Neural crest cell (in vitro differentiated cells): ENCODE data around the gene HBM. TPM values are rescaled to one million over a fixed set of nuclear protein-coding genes. Genes with fewer than 3 reads are reported as not detected.

Experiments
- DNase-seq: peaks from one replicate; pipeline ENCODE4 v3.0.0; 2021; ENCODE audit warnings: low read depth, mixed read lengths, low spot score
- H3K27ac Mint-ChIP-seq: one replicate; pipeline ENCODE4 v1.8.0; 2021; ENCODE audit warnings: mild to moderate bottlenecking, mixed read lengths; ENCODE audit not compliant: unreplicated experiment
- H3K27me3 Mint-ChIP-seq: 2 replicates; pipeline ENCODE4 v1.8.0; 2021; ENCODE audit warnings: low read depth, mild to moderate bottlenecking, mixed read lengths
- H3K36me3 Mint-ChIP-seq: 2 replicates; pipeline ENCODE4 v1.8.0; 2021; ENCODE audit warnings: low read depth, mild to moderate bottlenecking, mixed read lengths
- H3K4me1 Mint-ChIP-seq: 2 replicates; pipeline ENCODE4 v1.8.0; 2021; ENCODE audit warnings: mixed read lengths
- H3K4me3 Mint-ChIP-seq: one replicate; pipeline ENCODE4 v1.8.0; 2021; ENCODE audit warnings: mild to moderate bottlenecking, mixed read lengths
- H3K9me3 Mint-ChIP-seq: 2 replicates; pipeline ENCODE4 v1.8.0; 2021; ENCODE audit warnings: mixed read lengths
- total RNA-seq: library from RNA; stranded (reverse); gene quantifications from 2 replicates; pipeline ENCODE4 v1.2.1, GENCODE V29; 2021
- TF ChIP-seq, protein P1 (sequence below): fragments of 200-600 bp; sonication (generic); conservative IDR thresholded peaks from 2 replicates; pipeline ENCODE4 v1.5.0; 2021; ENCODE audit warnings: antibody characterized with exemption, mild to moderate bottlenecking

HBM gene
- total RNA-seq, 1 donor from 2014 or later, result not detected

- H3K36me3 Mint-ChIP-seq, result peaks cover 5% of the 10 kb centered on the region
- TF ChIP-seq, protein P1, sequence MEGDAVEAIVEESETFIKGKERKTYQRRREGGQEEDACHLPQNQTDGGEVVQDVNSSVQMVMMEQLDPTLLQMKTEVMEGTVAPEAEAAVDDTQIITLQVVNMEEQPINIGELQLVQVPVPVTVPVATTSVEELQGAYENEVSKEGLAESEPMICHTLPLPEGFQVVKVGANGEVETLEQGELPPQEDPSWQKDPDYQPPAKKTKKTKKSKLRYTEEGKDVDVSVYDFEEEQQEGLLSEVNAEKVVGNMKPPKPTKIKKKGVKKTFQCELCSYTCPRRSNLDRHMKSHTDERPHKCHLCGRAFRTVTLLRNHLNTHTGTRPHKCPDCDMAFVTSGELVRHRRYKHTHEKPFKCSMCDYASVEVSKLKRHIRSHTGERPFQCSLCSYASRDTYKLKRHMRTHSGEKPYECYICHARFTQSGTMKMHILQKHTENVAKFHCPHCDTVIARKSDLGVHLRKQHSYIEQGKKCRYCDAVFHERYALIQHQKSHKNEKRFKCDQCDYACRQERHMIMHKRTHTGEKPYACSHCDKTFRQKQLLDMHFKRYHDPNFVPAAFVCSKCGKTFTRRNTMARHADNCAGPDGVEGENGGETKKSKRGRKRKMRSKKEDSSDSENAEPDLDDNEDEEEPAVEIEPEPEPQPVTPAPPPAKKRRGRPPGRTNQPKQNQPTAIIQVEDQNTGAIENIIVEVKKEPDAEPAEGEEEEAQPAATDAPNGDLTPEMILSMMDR, result no peak
- H3K4me1 Mint-ChIP-seq, result peaks cover 6% of the 10 kb centered on the region
- no peaks in the 10 kb centered on the region for H3K9me3 Mint-ChIP-seq
- DNase-seq, result no peak
- H3K4me3 Mint-ChIP-seq, result peak overlapping the region; percentile 74
- no peak overlapping the region for H3K27ac Mint-ChIP-seq
- H3K27me3 Mint-ChIP-seq, result peaks cover 71% of the 10 kb centered on the region
Observed at GRCh38 chr16:177394-177822, 11.6 kb downstream of the HBM start.

DNA sequence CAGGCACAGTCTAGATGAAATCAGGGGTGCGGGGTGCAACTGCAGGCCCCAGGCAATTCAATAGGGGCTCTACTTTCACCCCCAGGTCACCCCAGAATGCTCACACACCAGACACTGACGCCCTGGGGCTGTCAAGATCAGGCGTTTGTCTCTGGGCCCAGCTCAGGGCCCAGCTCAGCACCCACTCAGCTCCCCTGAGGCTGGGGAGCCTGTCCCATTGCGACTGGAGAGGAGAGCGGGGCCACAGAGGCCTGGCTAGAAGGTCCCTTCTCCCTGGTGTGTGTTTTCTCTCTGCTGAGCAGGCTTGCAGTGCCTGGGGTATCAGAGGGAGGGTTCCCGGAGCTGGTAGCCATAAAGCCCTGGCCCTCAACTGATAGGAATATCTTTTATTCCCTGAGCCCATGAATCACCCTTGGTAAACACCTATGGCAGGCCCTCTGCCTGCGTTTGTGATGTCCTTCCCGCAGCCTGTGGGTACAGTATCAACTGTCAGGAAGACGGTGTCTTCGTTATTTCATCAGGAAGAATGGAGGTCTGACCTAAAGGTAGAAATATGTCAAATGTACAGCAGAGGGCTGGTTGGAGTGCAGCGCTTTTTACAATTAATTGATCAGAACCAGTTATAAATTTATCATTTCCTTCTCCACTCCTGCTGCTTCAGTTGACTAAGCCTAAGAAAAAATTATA is 12.3 kb downstream of the HBM start:
- peaks cover 5% of the 10 kb centered on the region for H3K36me3 Mint-ChIP-seq
- TF ChIP-seq, protein P1, result no peak
- peak overlapping the region; percentile 74 for H3K4me3 Mint-ChIP-seq
- no peak overlapping the region for H3K27ac Mint-ChIP-seq
- H3K27me3 Mint-ChIP-seq, result peaks cover 70% of the 10 kb centered on the region
- peaks cover 6% of the 10 kb centered on the region for H3K4me1 Mint-ChIP-seq
- DNase-seq, result no peak
- no peaks in the 10 kb centered on the region for H3K9me3 Mint-ChIP-seq

GRCh38 chr16:178668-179015 is 12.9 kb downstream of the HBM start:
- Mint-ChIP-seq H3K27me3 (peaks cover 65% of the 10 kb centered on the region), H3K4me3 (no peak overlapping the region), H3K4me1 (peaks cover 6% of the 10 kb centered on the region), H3K36me3 (peaks cover 5% of the 10 kb centered on the region), H3K27ac (no peak overlapping the region), H3K9me3 (no peaks in the 10 kb centered on the region)
- DNase-seq, result no peak
- TF ChIP-seq, protein P1, result no peak

GRCh38 chr16:179211-180092 is 13.7 kb downstream of the HBM start:
- H3K4me3 Mint-ChIP-seq, result peak overlapping the region; percentile 56
- H3K9me3 Mint-ChIP-seq, result no peaks in the 10 kb centered on the region
- peaks cover 5% of the 10 kb centered on the region for H3K36me3 Mint-ChIP-seq
- no peak for DNase-seq
- no peak overlapping the region for H3K27ac Mint-ChIP-seq
- H3K27me3 Mint-ChIP-seq, result peaks cover 57% of the 10 kb centered on the region
- H3K4me1 Mint-ChIP-seq, result peaks cover 6% of the 10 kb centered on the region
- TF ChIP-seq, protein P1, result no peak

DNA sequence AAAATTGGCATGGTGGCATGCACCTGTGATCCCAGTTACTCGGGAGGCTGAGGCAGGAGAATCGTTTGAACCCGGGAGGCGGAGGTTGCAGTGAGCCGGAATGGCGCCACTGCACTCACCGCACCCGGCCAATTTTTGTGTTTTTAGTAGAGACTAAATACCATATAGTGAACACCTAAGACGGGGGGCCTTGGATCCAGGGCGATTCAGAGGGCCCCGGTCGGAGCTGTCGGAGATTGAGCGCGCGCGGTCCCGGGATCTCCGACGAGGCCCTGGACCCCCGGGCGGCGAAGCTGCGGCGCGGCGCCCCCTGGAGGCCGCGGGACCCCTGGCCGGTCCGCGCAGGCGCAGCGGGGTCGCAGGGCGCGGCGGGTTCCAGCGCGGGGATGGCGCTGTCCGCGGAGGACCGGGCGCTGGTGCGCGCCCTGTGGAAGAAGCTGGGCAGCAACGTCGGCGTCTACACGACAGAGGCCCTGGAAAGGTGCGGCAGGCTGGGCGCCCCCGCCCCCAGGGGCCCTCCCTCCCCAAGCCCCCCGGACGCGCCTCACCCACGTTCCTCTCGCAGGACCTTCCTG is 14.4 kb downstream of the HBM start, which contains the start of gene HBQ1:
HBQ1 (plus strand) TSS at position 359 of the 575 bp plus-strand sequence; CDS start at position 387, 28 bp downstream.
- Mint-ChIP-seq H3K4me3 (peak within 1 kb of the TSS; percentile 64), H3K9me3 (no peaks in the 10 kb centered on the region), H3K27ac (no peak within 1 kb of the TSS), H3K4me1 (peaks cover 6% of the 10 kb centered on the region), H3K27me3 (peaks cover 49% of the 10 kb centered on the region), H3K36me3 (peaks cover 5% of the 10 kb centered on the region)
- TF ChIP-seq, protein P1, result peak; percentile 71
- DNase-seq, result peak; percentile 75
